Activated T-cell treated with anti-CD3 and anti-CD28 coated beads for 48 hours (primary cell): ENCODE measurements around the gene MRGPRD.
"Not testable (repeated sequence)": the region's sequence is repeated elsewhere in the genome, so short reads cannot be mapped to it uniquely, and the experiment has no call there.

ENCODE experiments used
- DNase-seq: peaks from one replicate; pipeline ENCODE4 v3.0.0-alpha.2; 2020; ENCODE audit warnings: low read depth

MRGPRD gene

DNA sequence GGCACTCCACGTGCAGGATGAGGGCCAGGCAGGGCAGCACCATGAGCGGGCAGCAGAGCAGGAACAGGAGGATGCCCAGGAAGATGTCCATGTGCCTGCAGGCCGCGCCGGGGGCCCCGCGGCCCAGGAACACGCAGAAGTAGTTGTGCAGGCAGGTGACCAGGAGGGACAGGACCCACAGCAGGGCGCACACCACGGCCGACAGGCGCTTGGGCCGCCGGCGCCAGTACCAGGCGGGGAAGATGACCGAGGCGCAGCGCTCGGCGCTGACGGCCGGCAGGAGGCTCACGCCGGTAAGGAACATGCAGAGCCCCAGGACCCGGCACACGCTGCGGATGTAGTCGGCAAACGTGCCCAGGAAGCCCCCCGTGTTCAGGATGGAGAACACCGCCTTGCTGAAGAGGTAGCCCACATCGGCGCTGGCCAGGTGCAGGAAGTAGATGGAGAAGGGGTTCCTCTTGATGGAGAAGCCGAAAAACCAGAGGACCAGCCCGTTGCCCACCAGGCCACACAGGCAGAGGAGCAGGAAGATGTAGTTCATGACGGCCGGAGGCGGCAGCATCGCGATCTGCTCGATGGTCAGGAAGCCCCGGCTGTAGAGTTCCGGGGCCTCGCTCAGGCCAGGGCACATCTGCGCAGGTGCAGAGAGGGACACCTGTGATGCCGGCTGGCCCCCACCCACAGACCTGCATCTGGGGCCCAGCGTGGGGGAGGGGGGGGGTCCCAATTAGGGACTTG is 25.0 kb upstream of the MRGPRD start:
- DNase-seq, result no peak

DNA sequence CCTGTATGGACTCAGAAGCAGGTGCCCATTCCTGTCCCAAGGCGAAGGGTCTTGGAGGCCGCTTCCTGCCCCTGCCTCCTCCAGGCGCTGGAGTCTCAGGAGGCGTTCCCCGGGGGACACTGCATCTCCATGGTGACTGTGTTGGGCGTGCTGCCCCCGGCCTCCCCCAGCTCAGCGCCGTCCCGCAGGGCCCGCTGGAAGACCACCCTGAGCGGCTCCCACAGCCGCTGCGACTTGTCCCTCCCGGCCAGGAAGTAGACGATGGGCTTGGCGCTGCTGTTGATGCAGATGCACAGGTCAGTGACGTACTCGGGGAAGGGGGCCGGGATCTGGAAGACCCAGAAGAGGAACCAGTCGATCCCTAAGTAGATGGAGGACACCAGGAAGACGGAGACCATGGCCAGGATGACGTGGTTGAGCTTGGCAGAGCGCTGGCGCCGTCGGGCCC is 24.4 kb upstream of the MRGPRD start:
- no peak for DNase-seq

DNA sequence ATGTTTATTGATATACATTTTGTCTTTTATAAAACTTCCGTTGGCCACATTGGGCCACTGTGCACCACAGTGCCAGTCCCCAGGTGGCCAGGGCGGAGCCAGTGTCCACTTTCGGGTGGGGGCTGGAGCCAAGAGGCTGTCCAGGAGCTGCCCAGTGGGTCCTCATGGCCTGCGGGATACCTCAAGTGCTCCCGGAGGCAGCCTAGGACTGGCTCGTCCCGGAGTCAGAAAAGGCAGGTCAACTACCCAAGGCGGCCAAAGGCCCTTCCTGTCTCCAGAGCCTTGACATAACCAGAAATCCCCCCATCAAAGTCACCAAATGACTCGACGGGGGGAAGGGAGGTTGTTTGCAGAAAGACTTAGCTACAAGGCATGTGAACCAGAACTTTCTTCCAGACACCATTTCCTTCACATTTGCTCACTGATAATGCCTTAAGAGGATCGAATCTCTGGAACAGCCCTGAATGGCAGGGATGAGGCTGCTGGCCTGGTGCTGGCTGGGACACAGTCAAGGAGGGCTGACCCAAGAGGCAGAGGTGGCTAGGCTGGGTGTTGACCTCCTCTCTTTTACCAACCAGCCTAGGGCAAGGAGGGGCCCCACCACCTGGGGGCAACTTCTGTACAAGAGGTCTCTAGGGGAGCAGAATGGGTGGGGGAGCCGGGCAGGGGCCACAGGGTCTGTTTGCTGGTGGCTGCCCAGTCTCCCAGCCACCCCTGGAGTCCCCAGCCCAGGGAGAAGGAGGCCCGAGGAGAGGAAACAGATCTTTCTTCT is 23.8 kb upstream of the MRGPRD start:
- no peak for DNase-seq

DNA sequence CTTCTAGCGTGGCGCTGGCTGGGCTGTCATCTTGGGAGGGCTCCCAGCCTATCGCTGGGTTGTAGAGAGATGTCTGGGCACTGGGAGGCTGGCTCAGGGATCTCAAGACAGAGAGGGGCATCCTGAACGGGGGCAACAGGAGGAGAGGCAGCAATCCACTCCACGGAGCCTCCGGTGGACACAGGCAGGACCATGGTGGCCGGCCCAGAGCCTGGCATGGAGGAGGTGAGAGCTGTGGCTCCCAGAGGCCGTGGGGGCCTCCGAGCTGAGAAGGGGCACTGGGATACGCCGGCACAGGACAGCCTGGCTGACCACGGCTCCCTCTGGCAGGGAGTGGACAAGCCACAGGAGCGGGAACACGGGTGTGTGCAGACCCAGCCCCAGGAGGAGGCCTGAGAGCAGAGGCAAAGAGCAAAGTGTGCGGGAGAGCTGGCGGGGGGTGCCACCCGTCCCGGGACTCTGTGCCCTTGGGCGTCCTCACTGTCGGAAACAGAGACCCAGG is 23.1 kb upstream of the MRGPRD start:
- DNase-seq, result no peak

DNA sequence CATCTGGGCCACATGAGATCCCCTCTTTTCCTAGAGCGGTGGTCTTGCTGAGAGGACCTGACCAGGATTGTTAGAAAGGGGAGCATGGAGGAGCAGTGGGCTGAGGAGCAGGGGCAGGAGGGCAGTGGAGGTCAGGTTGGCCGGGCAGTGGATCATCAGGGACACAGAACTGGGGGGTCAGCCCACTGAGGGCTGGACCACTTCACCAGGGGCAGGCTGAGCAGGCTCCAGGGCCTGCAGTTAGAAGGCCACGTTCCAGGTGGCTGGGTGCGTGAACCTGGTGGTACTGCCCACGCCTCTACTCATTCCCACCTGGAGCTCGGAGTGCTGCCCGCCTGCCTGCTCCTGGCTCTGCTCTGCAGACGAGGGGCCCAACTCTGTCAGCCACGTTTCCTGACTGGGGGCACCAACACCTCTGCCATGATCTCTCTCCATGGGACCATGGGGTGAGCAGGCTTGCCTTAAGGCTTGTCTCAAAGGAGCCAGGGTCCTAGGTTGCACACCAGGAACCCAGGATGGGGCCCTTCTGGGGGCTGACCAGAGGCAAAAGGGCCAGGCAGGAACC is 22.6 kb upstream of the MRGPRD start:
- no peak for DNase-seq

DNA sequence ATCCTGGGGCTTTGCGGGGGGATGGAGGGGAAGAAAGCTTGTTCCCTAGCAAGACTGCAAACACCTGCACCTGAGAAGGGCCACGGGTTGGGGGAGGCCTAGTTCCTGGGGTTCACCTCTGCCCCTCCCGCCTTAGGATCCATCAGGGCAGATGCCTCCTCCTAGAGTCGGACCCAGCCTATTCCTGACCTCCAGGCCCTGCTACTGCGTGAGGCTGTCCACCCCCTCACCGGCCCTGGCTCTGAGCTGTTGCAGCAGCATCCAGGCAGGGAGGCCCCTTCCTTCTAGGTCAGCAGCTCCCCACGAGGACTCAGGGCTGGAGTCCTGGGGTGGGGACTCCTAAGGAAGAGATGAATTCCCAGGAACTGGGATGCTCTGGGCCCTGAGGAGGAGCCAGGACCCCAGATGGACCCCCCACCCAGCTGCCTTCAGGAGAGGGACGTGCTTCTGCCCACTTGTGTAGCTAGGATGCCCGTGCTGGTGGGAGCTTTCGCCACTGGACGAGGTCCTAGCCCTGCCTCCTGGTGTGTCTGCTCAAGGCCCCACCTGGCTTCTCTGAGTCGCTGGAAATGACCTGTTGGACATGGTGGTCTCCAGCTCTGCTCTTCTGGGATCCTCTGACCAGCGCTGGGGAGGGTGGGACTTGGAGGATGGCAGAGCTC is 21.9 kb upstream of the MRGPRD start:
- DNase-seq, result no peak

DNA sequence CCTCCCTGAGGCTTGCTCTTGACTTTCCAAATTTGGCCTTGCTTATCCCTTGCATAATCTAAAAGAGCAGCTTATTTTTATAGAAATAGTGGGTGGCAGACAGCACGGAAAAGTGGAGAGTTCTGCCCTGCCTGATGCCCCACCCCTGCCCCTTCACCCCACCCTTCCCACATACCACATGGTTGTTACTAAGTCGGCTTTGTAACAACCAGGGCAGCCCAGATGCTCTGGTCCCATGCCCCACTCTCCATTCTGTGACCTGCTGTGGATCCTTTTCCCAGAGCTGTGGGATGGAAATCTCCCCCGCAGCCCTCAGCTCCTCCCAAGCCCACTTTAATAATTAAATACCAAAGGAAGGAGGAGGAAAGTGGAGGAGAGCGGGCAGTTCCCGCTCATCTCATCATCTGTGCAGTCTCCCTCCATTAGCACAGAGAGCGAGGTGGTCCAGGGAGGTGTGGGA is 21.4 kb upstream of the MRGPRD start:
- no peak for DNase-seq

DNA sequence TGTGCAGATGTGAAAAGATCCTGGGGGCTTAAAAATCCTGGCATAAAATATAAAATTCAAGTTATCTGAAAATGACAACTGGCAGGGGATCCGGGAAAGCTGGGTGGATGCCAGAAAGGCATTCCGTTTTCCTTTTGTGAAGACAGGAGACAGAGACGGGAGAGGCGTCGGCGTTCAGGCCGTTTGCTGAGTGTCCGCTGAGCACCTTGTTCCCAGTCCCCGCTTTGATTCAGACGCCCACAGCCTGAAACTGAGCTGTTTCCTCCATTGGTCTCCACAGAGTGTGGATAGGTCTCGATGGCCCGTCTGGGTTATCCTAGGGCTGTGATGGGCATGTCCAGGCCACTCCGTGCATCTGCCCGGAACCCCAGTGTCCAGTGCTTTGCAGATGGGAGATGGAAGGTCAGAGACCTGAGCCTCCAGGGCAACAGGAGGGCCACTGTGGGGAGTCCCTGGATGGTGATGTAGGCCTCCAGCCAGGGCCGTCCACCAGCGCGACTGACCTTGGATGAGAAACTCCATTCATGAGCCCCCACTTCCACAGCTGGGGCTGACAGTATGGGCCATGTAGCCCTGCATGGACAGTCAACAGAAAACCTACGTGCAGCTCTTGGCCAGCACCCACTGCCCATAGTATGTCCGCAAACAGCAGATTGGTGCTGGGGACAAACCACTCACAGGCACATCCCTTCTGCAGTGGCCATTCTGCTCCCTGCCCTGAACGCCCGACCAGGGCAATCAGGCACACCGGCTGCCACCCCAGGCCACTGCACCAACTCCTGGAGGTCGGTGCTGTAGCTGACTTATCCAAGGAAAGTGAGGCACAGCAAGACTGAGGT is 20.7 kb upstream of the MRGPRD start:
- no peak for DNase-seq

DNA sequence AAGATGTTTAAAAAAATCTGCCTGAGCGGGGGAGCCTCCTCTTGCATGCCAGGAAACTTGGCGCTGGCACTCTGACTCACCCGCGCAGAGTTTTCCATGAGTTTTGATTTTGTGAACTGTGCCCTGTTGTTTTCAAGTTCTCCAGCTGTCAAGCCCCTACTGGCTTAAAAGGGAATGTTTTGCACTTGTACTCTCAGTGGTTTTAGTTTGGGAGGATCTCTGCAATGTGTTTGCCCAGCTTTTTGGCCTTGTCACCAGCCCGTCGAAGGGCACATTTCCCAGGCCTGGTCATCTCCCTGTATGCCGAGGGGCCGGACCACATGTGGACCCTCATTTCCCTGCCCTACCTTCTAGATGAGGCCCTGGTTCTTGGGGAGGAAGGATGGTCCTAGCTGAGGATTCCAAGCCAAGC is 20.1 kb upstream of the MRGPRD start:
- no peak for DNase-seq

DNA sequence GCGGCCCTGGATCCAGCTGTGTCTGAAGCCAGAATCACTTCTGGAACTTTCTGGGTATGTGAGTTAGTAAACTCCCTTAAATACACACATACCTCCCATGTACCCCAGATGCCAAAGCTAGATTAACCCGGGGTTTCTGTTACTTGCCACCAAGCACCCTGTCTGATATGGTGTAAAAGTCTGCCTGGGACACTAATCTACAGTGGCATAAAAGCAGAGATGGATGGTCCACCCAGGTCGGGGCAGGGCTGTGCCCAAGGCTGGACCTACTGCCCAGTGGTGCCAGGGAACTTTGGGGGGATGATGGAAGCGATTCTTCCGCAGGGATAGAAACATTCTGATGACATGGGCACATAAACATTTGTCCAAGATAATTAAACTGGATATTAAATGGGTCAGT is 19.6 kb upstream of the MRGPRD start:
- no peak for DNase-seq

DNA sequence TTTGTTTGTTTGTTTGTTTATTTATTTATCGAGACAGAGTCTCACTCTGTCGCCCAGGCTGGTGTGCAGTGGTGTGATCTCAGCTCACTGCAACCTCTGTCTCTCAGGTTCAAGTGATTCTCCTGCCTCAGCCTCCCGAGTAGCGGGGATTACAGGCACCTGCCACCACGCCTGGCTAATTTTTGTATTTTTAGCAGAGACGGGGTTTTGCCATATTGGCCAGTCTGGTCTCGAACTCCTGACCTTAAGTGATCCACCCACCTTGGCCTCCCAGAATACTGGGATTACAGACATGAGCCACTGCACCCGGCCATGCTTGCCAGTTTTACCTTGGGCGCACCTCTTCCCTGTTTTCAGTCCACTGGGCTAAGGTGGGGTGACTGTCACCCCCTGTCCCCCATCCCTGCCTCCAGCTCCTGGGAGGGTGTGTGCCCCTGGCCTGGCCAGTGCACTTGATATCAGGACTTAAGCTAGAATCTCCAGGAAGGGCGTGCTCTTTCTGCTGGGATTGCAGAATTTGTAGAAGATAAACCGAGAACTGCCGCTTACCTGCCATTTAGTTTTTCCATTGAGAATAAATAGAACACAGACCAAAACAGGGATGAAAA is 19.1 kb upstream of the MRGPRD start:
- not testable (repeated sequence) for DNase-seq

DNA sequence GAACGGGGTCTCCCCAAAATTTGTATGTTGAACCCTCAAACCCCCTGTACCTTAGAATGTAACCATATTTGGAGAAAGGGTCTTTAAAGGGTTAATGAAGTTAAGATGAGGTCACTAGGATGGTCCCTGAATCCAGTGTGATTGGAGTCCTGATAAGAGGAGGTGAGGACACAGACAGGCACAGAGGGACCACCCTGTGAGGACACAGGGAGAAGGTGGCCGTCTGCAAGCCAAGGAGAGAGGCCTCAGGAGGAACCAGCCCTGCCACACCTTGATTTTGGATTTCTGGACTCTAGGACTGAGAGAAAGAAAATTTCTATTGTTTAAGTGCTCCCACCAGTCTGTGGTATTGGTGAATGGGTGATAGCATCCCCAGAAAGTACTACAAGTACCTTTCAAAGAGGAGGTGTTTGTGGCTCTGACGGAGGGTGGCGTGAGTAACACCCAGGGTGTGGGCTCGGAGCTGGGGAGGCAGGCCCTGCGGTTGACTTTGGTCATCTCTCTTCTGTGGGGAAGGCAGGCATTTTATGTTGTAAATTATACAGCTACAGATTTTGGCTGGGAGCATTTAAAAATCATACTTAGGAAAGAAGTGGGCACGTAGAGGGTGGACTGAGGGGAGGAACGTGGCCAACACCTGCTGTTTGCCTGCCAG is 18.4 kb upstream of the MRGPRD start:
- DNase-seq, result no peak

DNA sequence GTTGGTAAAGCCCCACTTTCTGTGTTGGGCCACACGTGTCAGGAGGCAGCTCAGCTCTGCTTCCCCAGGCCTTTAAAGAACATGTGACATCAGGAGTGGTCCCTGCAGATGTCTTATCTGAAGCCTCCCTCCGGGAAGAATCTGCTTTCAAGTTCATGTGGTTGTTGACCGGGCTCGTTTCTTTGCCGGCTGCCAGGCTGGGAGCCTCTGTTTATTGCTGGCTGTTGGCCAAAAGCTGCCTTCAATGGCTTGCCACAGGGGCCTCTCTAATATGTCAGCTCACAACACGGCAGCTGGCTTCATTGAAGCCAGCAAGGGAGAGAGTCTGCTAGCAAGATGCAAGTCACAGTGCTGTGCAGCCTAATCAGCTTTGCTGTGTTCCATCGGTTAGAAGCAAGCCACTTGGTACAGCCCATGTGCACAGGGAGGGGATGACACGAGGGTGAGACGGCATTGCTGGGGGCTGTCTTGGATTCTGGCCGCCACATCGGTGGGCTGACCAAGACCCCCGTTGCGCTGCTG is 17.7 kb upstream of the MRGPRD start:
- no peak for DNase-seq

DNA sequence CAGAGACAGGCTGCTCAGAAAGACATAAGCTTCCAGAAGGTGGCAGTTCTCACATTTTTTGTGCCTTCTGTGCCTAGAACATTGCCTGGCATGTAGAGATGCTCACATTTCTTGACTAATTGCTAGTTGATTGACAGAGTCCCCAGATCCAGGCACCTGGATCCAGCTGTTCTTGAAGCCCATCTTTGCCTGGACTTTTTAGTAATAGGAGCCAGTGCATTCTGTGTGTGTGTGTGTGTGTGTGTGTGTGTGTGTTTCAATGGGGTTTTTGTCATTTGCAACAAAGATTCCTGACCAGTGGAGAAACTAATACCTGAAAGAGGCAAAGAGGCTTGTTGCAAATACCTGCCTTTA is 17.2 kb upstream of the MRGPRD start:
- no peak for DNase-seq

DNA sequence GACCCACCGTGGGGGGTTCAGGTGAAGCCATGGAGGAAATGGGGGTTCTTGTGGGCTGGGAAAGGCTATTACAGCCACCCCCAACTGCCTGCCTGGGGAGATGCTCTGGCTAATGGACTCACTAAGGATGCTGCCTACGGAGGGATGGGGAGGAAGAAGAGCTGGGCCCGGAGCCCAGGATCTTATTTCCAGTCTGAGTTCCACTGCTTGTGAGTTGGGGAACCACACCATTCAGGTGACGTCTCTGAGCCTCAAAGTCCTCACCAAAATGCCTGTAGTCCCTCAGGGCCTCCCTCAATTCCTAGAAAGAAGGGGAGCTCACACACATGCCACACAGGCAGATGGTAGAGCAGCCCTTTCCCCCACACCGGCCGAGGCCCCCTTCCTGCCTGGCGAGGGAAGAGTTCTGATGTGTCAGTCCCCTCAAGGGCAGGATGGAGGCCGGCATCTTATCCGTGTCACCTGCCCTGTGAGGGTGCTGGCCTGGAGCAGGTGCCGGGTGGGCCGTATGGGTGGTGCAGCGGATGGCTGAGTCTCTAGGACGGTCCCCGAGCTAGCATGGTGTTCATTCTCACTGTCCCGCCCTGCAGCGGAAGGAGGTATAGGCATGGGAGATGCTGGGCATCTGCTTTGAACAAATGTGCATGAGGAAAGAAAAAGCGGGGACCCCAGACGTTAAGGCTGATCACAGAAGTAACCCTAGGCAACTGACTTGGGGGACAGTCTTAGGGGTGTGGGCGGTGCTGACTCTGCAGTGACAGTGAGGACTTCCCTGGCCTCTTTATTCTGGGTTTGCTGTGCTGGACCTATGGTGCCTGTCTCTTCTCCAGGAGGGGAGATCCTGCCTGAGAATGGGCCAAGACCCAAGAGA is 16.6 kb upstream of the MRGPRD start:
- no peak for DNase-seq

DNA sequence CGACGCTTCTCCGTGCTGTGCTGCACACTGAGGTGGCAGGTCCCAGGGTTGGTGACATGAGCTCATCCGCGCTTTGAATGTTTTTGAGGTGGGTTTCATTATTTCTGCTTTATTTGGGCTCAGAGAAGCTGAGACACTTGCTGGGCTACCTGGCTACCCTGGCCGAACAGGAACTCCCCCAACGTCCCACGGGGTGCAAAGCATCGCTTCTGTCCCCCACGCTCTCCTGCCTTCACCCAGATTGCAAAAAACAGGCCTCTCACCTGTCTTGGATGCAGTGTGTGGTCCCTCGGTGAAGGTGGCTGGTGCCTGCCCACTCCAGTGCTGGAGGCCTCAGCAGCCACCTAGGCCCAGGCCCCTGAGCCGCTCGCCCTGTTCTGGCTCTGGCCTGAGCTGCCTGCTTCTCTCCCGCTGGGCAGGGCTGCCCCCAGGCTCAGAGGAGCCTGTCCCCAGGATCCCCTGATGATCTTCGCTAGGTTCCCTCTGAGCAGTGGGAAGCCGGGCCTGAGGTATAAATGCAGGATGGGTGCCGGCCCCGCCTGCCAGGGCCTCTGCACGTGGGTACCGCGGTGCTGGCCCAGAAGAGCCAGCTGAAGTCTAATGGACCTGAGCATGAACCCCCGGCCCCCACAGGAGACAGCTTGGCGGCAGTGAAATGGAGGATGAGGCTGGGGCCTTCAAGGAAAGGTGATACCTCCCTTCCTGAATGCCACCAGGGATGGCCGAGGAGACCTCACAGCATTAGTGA is 15.8 kb upstream of the MRGPRD start:
- DNase-seq, result no peak

DNA sequence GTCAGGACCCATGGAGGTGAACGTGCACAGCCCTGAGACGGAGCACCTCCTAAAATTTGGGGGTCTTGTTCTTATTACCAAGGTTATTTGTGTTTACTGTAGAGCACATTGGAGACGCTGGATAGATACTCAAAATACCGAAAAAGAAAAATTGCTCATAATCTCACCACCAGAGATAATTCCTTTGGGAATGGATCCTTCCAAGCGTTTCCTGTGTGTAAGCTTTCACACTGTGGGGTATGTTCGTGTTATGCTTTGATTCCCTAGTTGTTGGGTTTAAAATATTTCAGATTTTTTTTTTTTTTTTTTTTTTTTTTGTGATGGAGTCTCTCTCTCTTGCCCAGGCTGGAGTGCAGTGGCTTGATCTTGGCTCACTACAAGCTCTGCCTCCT is 14.1 kb upstream of the MRGPRD start:
- DNase-seq, result no peak

DNA sequence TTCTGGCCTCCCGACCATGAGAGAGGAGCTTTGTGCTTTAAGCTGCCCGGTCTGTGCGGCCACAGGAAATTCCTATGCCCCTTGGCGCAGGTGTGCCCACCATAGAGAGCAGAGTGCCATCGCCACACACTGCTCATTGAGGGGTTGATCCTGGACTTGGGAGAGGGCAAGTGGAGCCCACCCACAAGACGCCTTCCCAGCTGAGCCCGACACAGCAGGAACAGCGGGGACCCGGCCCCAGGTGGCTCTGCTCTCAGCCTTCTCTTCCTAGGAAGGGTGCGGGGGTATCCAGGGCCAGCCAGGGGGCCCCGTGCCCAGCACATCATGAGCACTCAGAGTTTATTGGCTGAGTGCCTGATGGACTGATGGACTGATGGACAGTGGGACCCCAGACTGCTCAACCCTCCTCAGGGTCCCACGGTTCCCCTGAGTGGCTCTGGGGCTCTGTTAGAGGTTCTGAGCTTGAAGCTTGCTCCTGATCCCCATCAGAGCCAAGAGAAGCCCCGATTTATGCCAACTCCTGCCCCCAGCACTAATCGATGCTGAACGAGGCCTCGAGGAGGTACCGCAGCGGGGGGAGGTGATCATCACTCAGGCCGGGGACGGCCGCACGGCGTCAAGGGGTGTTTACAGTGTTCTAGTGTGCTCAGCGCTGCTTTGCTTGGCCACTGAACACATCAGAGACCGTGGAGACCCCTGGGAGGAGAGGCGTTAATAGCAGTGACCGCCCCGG is 13.5 kb upstream of the MRGPRD start:
- DNase-seq, result no peak
